GM19099 (cell line): ENCODE data around the gene FBXO8.

ENCODE experiments used
- POLR2A ChIP-seq: IDR thresholded peaks from 3 replicates; pipeline ENCODE4 v1.6.1; 2011; ENCODE audit warnings: low read depth; ENCODE audit not compliant: insufficient read length; ENCODE audit errors: extremely low read depth

FBXO8 gene

GRCh38 chr4:174304664-174305063, 21.2 kb upstream of the FBXO8 start:
- no peak for TF ChIP-seq POLR2A

GRCh38 chr4:174303687-174304086, 20.2 kb upstream of the FBXO8 start:
- TF ChIP-seq POLR2A = no peak

DNA sequence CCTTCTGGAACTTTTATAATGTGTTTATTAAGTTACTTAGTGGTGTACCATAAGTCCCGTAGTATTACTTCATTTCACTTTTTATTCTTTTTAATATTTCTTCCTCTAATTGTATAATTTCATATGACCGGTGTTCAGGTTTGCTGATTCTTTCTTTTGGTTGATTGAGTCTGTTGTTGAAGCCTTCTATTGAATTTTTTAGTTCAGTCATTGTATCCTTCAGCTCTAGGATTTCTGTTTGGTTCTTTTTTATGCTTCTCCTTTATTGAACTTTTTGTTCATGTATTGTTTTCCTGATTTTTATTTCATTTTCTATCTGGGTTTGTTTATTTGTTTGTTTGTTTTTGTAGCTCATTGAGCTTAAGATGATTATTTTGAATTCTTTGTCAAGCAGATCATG, 9.0 kb upstream of the FBXO8 start:
- no peak for TF ChIP-seq POLR2A

GRCh38 chr4:174286870-174287269, 3.4 kb upstream of the FBXO8 start:
- TF ChIP-seq POLR2A = no peak

DNA sequence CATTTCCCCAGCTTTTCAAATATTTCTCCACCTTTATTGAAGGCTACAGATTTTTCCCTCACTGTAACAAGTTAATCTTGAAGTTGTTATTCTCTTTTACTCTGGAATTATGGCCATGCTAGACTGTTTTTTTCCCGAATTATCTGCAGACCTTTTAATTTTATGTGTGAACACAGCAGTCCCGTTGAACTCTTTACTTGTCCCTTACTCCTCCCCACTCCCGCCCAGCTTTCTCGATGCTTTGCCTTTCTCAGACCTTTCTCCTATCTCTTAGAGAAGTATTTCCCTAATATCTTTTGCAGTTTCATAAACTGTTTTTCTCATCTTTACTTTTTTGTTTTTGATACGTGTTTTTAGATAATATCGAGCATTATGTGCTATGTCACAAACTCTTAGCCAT, 1.0 kb upstream of the FBXO8 start:
- TF ChIP-seq POLR2A = no peak

- TF ChIP-seq POLR2A = no peak
These were observed 496 bp downstream of the FBXO8 start for GRCh38 chr4:174282836-174283506.

DNA sequence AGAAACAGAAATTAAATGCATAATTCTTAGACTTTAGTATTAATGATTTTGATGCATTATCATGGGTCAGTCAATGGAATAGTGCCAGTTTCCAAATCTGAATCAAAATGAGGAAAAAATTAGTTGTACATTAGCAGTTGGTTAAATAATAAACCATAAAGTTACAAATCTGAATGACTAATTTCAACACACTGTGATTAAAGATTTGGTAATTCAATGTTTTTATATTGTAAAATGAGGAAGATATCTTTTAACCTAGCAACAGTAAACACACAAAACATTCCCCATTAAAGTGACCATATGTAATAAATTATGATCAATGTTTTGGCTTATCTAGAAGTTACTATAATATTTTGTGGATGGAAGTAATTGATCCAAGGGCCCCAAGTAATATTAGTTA, 1.6 kb downstream of the FBXO8 start:
- no peak for TF ChIP-seq POLR2A

DNA sequence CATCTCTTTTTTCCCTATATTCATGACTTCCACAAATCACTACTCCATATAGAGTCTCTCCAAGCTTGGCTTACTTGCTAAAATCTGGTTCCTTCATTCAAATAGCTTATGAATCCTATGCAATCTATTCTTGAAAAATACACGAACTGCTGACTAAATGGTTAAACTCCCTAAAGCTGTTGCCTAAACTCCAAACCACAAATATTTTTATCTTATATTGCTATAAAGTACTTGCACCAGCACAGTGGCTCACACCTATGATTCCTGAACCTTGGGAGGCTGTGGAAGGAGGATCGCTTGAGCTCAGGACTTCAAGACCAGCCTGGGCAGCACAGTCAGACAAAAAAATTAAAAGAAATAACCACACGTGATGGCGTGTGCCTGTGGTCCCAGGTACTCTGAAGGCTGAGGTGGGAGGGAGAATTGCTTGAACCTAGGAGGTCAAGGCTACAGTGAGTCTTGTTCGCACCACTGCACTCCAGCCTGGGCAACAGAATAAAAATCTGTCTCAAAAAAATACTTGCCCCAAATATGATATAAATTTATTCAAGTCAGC, 2.2 kb downstream of the FBXO8 start:
- TF ChIP-seq POLR2A = no peak

GRCh38 chr4:174279433-174280155, 3.9 kb downstream of the FBXO8 start:
- TF ChIP-seq POLR2A = no peak

DNA sequence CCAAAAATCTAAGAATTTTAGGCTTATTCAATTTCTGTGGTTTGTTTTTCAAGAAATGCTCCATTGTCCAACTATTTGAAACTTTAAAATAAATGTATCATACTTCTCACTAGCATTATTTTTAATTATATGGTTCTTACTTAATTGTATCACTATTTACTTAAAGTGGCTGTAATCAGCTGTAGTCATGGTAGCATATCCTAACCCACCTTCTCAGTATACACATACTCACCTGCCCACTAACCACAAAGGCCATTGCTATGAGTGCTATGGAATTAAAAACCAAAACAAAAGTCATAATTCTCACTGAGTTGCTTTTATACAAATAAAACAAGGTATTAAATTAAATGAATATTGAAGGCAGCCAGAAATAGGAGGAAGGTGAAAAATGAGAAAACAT, 5.0 kb downstream of the FBXO8 start:
- no peak for TF ChIP-seq POLR2A

- no peak for TF ChIP-seq POLR2A
These were observed 6.0 kb downstream of the FBXO8 start for GRCh38 chr4:174277433-174277832.

GRCh38 chr4:174275101-174275500, 8.4 kb downstream of the FBXO8 start:
- TF ChIP-seq POLR2A = no peak

DNA sequence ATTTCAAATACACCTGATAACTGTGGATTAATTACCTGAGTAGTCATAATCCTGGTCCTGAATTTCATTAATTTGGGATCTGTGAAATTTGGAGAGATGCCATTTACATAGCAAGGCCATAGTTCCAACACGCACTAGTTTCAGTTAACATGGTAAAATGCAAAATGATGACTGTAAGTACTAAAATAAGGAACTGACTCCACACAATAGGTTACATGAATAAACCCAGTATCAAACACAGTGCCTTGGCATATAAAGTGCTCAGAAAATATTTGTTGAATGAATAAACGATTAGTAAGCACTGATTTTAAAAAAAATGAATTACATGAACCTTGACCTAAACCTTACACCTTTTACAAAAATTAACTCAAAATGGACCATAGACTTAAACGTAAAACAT, 9.0 kb downstream of the FBXO8 start:
- TF ChIP-seq POLR2A = no peak

GRCh38 chr4:174273930-174274329, 9.5 kb downstream of the FBXO8 start:
- no peak for TF ChIP-seq POLR2A

- TF ChIP-seq POLR2A = no peak
These were observed 17.1 kb downstream of the FBXO8 start for GRCh38 chr4:174266416-174266815.

GRCh38 chr4:174265916-174266315, 17.6 kb downstream of the FBXO8 start:
- no peak for TF ChIP-seq POLR2A
